HG02678 (cell line): ENCODE results near the gene THSD4.

ENCODE experiments used
- ATAC-seq: cut with Tn5 transposase; IDR thresholded peaks from one replicate; pipeline ENCODE4 v1.9.1; 2021; ENCODE audit warnings: mild to moderate bottlenecking, moderate library complexity; ENCODE audit not compliant: unreplicated experiment

THSD4 gene

DNA sequence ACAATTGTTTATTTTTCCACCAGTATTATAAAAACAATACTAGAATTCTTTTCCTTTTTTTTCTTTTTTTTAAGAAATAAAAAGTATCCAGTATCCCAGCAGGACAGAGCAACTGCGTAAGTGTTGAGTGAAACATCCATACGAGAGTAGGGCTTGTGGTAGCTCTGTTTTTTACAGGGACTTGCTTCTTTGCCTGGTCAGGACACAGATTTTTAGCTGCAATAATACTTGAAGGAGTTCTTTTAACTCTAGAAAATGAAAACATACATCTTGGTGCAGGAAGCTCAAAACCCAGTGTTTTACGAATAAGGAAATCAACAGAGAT, 397.4 kb downstream of the THSD4 start:
- ATAC-seq = no peak

DNA sequence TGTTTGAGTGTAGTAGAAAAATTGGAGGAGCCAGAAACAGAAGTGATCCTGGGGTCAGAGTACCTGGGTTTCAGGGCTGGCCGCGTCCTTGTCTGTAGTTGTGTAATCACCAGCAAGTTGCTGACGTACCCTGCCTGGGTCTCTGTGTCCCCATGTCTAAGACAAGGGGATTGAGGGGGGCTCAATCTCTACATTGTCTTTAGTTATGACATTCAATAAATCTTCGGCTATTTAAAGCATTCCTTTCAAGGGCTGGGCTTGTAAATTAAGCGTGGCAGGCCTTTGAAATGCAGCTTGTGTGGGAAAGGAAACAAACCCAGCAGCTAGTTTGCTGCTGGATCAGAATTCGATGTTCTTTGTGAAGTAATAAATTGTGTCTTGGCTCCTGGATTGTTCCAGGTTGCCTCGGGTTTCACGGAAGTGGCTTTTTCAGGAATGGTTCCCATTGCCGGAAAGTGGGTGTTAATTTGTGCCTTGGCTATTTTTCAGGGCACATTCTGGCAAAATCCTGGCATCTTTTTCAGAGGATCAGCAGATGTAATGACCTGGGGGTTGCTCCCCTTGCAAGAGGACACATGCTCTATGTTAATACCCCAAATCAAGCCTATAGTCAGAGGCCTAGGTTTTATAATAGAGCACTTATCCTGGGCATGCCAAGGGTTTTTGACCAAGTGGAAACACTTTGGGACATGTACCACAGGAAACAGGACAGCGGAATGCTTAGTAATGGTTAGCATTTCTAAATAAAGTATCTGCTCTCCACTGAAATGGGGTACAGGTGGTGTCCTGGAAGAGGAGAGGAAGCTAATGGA, 400.3 kb downstream of the THSD4 start:
- ATAC-seq = no peak

DNA sequence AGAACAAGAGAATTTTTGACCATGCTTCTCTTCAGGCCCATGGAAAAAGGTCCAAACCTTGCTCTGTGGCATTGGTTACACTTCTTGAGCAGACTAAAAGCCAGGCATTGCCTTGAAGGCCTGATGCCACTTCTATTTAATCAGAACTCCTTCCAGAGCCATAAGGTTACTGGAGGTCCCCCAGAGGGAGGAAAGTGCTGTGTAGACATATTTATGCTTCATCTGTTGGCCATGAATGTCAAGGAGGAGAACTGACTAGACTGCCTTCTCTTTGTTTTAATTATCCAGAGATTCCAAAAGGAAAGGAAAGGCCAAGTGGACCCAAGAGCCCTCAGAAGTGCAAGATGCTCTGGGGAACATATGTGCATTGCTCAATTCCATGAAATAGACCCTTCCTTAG, 402.5 kb downstream of the THSD4 start:
- ATAC-seq = no peak

DNA sequence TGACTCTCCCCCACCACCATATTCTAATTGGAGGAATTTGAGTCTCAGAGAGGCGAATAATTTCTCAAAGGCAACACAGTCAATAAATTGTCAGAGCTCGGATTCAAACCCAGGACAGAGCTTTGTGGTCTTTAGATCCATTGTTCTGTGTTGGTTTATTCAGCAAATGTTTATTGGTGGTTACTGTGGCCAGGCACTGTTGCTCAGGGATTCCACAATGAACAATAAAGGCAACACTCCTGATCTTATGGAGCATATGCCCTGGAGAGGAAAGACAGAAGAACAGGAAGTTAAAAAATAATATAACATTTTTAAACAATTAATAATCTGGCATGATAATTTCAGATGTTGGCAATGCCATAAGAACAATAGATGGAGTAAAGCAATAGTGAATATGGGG, 403.4 kb downstream of the THSD4 start:
- ATAC-seq = no peak

DNA sequence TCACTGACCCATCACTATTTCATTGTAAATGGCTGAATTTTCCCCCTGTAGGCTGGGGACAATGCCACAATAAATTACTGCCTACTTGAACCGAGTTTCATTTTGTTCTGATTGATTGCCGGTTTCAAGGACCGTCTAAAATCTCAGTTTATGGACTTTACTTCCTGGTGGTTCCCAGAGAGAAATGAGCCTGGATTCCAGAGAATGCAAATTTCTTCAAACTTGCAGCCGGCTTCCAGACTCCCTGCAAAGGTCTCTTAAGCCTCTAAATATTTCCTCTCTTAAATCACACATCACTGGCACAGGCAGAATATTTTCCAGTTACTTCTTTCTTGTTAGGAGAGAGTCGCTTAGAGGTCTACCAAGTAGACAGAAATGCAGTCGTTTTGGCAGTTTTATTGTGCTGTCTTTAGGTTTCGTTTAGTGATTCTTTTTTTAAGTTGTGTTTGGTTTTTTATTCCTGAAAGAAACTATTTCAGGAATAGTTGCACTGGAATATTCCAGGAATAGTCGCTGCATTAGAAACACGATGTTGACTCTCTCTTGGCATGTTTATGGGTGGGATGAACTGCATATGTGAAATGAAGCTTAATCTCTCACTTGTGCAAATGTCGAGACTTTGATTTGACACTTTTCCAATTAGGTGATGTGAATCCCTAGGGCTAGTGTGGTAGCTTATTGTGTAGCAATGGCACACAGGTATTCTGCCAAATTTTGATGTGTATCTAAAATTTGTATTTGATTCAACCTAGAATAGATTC, 411.0 kb downstream of the THSD4 start:
- ATAC-seq = no peak

DNA sequence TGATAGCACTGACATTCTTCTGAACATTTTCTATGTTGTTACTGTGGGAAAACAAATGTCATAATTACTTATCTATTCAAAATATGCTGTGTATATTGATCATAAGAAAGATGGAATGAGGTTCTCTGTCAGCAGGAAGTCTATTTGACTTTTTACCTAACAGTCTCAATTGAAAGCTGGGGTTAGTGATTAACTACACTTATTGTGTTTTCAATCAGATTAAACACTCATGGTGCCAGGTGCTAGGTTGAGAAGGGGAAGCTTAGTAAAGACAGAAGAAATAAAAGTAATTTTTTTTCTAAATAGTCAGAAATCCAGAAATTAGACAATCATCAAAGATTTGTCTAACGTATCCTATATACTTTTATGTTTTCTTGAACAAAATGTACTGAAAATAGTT, 414.1 kb downstream of the THSD4 start:
- ATAC-seq = no peak

GRCh38 chr15:71530116-71530515, 414.8 kb downstream of the THSD4 start:
- no peak for ATAC-seq

- ATAC-seq = no peak
Observed at GRCh38 chr15:71532994-71533393, 417.7 kb downstream of the THSD4 start.

DNA sequence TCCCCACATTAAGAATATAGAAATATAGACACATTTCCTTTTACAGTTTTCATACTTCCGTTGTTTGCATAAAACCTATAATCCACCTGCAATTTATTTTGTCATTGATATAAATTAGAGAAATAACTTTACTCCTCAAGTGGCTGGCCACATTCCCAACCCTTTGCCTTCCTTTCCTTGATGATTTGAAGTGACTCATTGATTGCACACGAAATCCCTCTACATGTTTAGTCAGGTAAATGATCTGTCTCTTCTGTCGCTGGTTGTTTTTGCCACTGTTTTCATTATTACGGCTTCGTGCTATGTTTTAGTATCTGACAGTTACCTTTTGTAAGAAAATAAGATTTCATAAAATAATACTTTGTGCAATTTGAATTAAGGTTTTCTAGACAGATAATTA, 422.9 kb downstream of the THSD4 start:
- ATAC-seq = no peak

GRCh38 chr15:71541746-71542145, 426.5 kb downstream of the THSD4 start:
- no peak for ATAC-seq

DNA sequence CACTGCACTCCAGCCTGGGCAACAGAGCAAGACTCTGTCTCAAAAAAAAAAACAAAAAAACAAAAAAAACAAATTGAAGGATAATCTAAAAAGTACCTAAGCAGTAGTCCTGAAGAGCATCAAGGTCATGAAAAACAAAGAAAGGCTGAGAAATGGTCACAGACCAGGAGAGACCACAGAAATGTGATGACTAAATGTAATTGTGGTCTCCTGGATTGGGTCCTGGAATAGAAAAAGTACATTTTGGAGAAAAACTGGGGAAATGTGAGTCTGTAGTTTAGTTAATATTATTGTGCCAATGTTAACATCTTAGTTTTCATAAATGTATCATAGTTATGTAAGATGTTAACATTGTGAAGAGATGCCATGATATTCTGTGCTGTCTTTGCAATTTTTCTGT, 427.6 kb downstream of the THSD4 start:
- no peak for ATAC-seq

GRCh38 chr15:71543413-71543812, 428.1 kb downstream of the THSD4 start:
- ATAC-seq = no peak

DNA sequence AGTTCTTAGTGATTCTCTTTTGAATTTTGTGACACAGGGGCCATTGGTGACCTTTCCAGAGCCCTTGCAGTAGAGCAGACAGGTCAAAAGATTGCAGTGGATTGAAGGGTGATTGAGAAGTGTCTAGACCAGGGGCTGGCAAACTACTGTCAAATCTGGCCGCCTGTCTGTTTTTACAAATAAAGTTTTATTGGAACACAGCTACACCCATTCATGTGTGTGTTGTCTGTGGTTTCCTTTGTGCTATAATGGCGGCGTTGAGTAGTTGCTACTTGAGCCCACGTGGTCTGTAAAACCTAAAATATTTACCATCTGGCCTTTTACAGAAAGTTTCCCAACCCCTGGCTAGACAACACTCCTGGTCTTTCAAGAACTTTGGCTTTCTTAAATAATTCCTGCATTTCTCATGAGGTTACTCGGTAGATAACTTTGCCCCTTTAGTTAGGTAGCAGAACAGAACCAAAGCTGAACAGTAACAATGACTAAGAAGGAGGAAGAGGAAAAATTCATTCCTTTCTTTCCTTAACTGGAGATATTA, 430.0 kb downstream of the THSD4 start:
- no peak for ATAC-seq

DNA sequence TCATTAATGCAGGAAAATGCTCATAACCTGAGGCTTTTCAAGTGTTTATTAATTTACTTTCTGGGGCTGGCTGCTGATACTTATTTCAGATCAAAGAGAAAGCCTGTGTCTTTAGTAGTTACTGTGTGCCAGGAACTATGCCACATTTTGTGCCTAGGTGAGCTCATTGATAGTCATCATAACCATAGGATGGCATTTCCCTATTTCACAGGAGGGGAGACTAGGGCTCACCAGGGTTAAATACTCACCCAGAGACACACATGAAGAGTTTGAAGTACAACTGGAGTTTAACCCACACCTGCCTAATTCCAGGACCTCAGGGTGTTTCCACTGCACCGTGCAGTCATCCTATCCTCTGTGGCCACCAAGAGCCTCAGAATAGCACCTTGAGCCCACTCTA, 430.7 kb downstream of the THSD4 start:
- ATAC-seq = no peak

DNA sequence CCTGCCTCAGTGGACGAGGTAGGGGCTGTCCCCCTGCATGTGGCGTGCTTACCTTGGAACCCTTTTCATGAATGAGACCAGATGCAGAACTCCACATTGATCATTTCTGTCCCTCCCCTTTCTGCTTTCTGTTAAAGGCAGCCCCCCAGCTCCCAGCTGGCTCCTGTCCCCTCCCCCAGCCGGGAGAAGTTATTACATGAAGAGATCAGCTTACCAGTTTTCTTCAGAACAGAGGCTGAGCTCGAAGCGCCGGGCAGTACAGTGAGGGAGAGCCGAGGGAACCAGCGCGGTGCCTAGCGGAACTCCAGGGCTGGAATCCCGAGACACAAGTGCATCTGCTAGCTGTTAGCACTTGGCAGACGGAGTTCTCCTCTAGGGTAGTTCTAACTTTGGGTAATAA, 431.7 kb downstream of the THSD4 start:
- no peak for ATAC-seq

DNA sequence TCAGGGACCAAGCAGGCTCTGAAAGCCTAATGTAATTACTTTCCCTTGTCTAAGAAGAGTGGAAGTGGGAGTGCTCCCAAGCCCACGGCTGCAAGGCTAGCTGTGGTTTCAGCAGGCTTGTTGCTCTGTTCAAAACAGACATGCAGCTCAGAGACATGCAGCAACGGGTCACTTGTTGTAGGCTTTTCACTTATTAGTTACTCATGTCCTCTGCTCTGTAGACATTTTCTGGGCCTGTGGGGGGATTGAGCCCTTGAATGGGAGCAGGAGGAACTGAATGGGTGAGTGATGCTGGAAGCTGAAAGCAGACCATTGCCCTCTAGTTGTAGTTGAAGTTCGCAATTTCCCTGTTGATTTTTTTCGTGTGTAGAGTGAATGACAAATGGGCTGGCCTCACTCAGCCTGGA, 433.1 kb downstream of the THSD4 start:
- ATAC-seq = no peak

DNA sequence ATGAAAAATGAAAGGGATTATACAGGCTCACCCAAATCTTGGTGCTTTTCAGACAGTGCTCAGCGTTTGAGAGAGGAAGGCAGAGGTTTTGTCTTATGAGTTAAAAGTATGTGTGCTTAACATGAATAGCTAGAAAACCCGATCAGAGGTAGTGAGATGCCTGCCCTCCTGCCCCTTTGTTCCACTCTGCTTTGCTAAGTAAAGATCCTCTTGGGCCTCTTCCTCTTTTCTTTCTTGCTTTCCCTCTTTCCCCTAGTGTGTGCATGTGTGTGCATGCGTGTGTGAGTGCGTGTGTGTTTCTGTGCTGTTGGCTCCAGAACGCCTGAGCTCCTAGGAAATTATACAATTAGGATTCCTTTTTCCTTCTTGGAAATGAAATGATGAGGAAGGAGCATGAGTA, 433.8 kb downstream of the THSD4 start:
- ATAC-seq = no peak

DNA sequence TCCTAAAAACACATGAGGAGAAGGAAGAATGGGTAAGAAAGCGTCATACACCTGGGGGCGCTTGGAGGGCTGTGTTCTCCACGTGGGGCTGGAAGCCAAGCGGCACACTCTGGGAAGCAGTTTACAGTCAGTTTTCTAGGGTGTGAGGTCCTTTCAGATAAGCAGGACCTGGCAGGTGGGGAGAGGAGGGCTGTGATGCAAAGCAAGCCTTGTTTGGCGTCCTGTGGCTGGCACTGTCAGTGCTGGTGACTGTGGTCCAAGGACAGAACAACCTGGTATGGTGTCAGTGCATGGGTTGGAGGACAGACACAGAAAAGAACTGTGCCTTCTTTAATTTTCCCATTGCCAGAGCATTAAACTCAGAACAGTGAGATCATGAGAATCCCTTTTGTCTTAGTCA, 434.4 kb downstream of the THSD4 start:
- ATAC-seq = no peak

DNA sequence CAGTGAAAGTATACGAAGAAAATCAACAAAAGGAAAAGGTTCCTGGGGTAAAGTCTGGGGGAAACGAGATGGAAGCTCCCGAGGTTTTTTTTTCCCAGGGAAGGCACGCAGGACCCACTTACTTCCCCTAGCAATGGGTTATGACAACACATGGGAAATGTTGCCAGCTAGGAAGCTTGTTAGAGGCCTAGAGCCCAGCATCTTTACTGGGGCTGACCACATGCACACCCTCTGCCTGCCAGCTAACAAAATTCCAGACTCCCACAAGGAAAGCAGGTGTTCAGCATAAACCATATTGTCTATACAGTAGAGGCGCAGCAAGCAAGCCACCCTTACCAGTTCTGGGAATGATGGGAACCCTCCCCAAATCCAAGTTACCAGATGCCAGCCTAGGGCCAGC, 436.3 kb downstream of the THSD4 start:
- no peak for ATAC-seq

DNA sequence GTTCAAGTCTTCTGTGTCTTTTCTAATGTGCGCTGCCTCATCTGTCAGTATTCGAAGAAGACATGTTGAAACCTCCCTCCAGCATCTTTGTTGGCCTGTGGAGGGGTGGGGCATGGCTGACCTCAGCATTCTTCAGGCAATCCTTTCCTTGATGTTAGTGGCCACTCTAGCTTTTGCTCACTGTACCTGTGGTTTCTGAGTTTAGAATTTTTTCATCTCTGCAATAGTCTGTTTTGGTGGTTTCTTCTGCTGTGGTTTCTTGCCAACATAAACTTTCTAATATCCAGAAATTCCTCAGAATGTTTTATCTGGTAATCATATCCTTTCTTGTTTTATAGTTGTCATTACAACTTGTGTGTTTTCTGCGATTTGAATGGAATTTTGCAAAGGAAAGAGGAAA, 443.8 kb downstream of the THSD4 start:
- no peak for ATAC-seq

GRCh38 chr15:71559616-71560015, 444.3 kb downstream of the THSD4 start:
- ATAC-seq = no peak

GRCh38 chr15:71562251-71562650, 447.0 kb downstream of the THSD4 start:
- no peak for ATAC-seq
